Activated naive CD8-positive, alpha-beta T cell treated with anti-CD3 and anti-CD28 coated beads, Interleukin-2, amount 10 ng/mL, durations not matched to agents 7 days and 5 days (primary cell): Measurements from ENCODE around the gene EPG5. TPM values are rescaled to one million over a fixed set of nuclear protein-coding genes. Genes with fewer than 3 reads are reported as not detected.
A peak's percentile ranks its signal among the peaks of the same experiment; 100 is the strongest.

Experiments used
- ATAC-seq: fragments of 150-1000 bp; cut with Tn5 transposase; one replicate; pipeline ENCODE4 v1.10.0; 2021; ENCODE audit warnings: low read depth, moderate library complexity
- POLR2A ChIA-PET: fragments of 350-600 bp; sonication (Branson Sonifier 250); formaldehyde crosslinking; loops from one replicate; lab custom pipeline; 2021; ENCODE audit warnings: antibody characterized with exemption; lab: Charles Lee
- DNase-seq: peaks from one replicate; pipeline ENCODE4 v3.0.0; 2021
- H3K27ac Mint-ChIP-seq: one replicate; pipeline ENCODE4 v1.8.0; 2022; ENCODE audit warnings: mild to moderate bottlenecking, mixed read lengths
- H3K27me3 Mint-ChIP-seq: one replicate; pipeline ENCODE4 v1.8.0; 2022; ENCODE audit warnings: mild to moderate bottlenecking, moderate library complexity, mixed read lengths
- H3K36me3 Mint-ChIP-seq: one replicate; pipeline ENCODE4 v1.8.0; 2021; ENCODE audit warnings: mild to moderate bottlenecking, mixed read lengths
- H3K4me1 Mint-ChIP-seq: one replicate; pipeline ENCODE4 v1.8.0; 2021; ENCODE audit warnings: mixed read lengths
- H3K4me3 Mint-ChIP-seq: one replicate; pipeline ENCODE4 v1.8.0; 2022; ENCODE audit warnings: mild to moderate bottlenecking, moderate library complexity, mixed read lengths
- H3K9me3 Mint-ChIP-seq: one replicate; pipeline ENCODE4 v1.8.0; 2021; ENCODE audit warnings: mixed read lengths
- total RNA-seq, 2 experiments: library from RNA; stranded (reverse); gene quantifications; one replicate each; pipeline ENCODE4 v1.2.3, GENCODE V29; 2021

The EPG5 gene
- total RNA-seq, 2 experiments from 2014 or later: 30.3 to 33.5 TPM

- Mint-ChIP-seq H3K4me1 (no peaks in the 10 kb centered on the region), H3K9me3 (no peaks in the 10 kb centered on the region), H3K36me3 (peaks cover 16% of the 10 kb centered on the region), H3K27ac (no peak overlapping the region), H3K4me3 (no peak overlapping the region), H3K27me3 (no peaks in the 10 kb centered on the region)
- POLR2A ChIA-PET: no interaction called here
- no peak for DNase-seq
- ATAC-seq: no peak
Measured at GRCh38 chr18:45930963-45931362, 36.2 kb downstream of the EPG5 start.

- Mint-ChIP-seq H3K36me3 (peaks cover 28% of the 10 kb centered on the region), H3K27ac (no peak overlapping the region), H3K4me1 (peaks cover 3% of the 10 kb centered on the region), H3K27me3 (no peaks in the 10 kb centered on the region), H3K4me3 (no peak overlapping the region), H3K9me3 (no peaks in the 10 kb centered on the region)
- DNase-seq (no peak), ATAC-seq (no peak)
- POLR2A ChIA-PET: no interaction called here
Measured at GRCh38 chr18:45926691-45927090, 40.4 kb downstream of the EPG5 start.

- no peak overlapping the region for H3K4me3 Mint-ChIP-seq
- no peak overlapping the region for H3K27ac Mint-ChIP-seq
- no peak for ATAC-seq
- no peak for DNase-seq
- POLR2A ChIA-PET: no interaction called here
- no peaks in the 10 kb centered on the region for H3K9me3 Mint-ChIP-seq
- H3K27me3 Mint-ChIP-seq: no peaks in the 10 kb centered on the region
- peaks cover 3% of the 10 kb centered on the region for H3K4me1 Mint-ChIP-seq
- H3K36me3 Mint-ChIP-seq: peaks cover 28% of the 10 kb centered on the region
Measured at GRCh38 chr18:45926085-45926484, 41.0 kb downstream of the EPG5 start.

GRCh38 chr18:45923138-45923537 lies 44.0 kb downstream of the EPG5 start:
- H3K9me3 Mint-ChIP-seq: no peaks in the 10 kb centered on the region
- peaks cover 12% of the 10 kb centered on the region for H3K4me1 Mint-ChIP-seq
- H3K27ac Mint-ChIP-seq: no peak overlapping the region
- H3K27me3 Mint-ChIP-seq: no peaks in the 10 kb centered on the region
- POLR2A ChIA-PET: no interaction called here
- H3K4me3 Mint-ChIP-seq: no peak overlapping the region
- DNase-seq (no peak), ATAC-seq (no peak)
- peaks cover 28% of the 10 kb centered on the region for H3K36me3 Mint-ChIP-seq

- Mint-ChIP-seq H3K27me3 (no peaks in the 10 kb centered on the region), H3K9me3 (no peaks in the 10 kb centered on the region), H3K4me3 (no peak overlapping the region), H3K27ac (no peak overlapping the region), H3K36me3 (peaks cover 24% of the 10 kb centered on the region), H3K4me1 (peaks cover 13% of the 10 kb centered on the region)
- ATAC-seq: no peak
- DNase-seq: no peak
- POLR2A ChIA-PET: interaction anchor here (1.2 kb wide), 1 partner anchor 152 kb away, joined by 3 read pairs; the partner anchor contains the start of gene PSTPIP2
Measured at GRCh38 chr18:45920367-45920766, 46.8 kb downstream of the EPG5 start.

- Mint-ChIP-seq H3K9me3 (no peaks in the 10 kb centered on the region), H3K4me1 (peaks cover 10% of the 10 kb centered on the region), H3K27ac (no peak overlapping the region), H3K4me3 (no peak overlapping the region), H3K36me3 (peaks cover 21% of the 10 kb centered on the region), H3K27me3 (no peaks in the 10 kb centered on the region)
- POLR2A ChIA-PET: interaction anchor here (1.1 kb wide), 1 partner anchor 227 kb away, joined by 3 read pairs; no protein-coding TSS in a partner anchor
- DNase-seq: no peak
- no peak for ATAC-seq
Measured at GRCh38 chr18:45916302-45916701, 50.8 kb downstream of the EPG5 start.

- ATAC-seq (no peak), DNase-seq (no peak)
- Mint-ChIP-seq H3K9me3 (no peaks in the 10 kb centered on the region), H3K27me3 (no peaks in the 10 kb centered on the region), H3K36me3 (peaks cover 17% of the 10 kb centered on the region), H3K27ac (no peak overlapping the region), H3K4me3 (no peak overlapping the region), H3K4me1 (peaks cover 2% of the 10 kb centered on the region)
- POLR2A ChIA-PET: no interaction called here
Measured at GRCh38 chr18:45913276-45913675, 53.9 kb downstream of the EPG5 start.

GRCh38 chr18:45910405-45911023 lies 56.6 kb downstream of the EPG5 start:
- POLR2A ChIA-PET: interaction anchor here (0.5 kb wide), 2 partner anchors 246 to 253 kb away, joined by 3 to 4 read pairs; no protein-coding TSS in a partner anchor
- no peaks in the 10 kb centered on the region for H3K9me3 Mint-ChIP-seq
- peaks cover 2% of the 10 kb centered on the region for H3K4me1 Mint-ChIP-seq
- no peak overlapping the region for H3K4me3 Mint-ChIP-seq
- peak; percentile 78 for ATAC-seq
- peak; percentile 65 for DNase-seq
- H3K27ac Mint-ChIP-seq: no peak overlapping the region
- no peaks in the 10 kb centered on the region for H3K27me3 Mint-ChIP-seq
- H3K36me3 Mint-ChIP-seq: peaks cover 21% of the 10 kb centered on the region

- Mint-ChIP-seq H3K4me3 (no peak overlapping the region), H3K27me3 (no peaks in the 10 kb centered on the region), H3K9me3 (no peaks in the 10 kb centered on the region), H3K36me3 (peaks cover 23% of the 10 kb centered on the region), H3K4me1 (no peaks in the 10 kb centered on the region), H3K27ac (no peak overlapping the region)
- no peak for ATAC-seq
- POLR2A ChIA-PET: no interaction called here
- no peak for DNase-seq
Measured at GRCh38 chr18:45901654-45902210, 65.4 kb downstream of the EPG5 start.

- Mint-ChIP-seq H3K36me3 (peaks cover 20% of the 10 kb centered on the region), H3K4me1 (peaks cover 2% of the 10 kb centered on the region), H3K9me3 (no peaks in the 10 kb centered on the region), H3K27me3 (no peaks in the 10 kb centered on the region), H3K4me3 (no peak overlapping the region), H3K27ac (no peak overlapping the region)
- no peak for DNase-seq
- no peak for ATAC-seq
- POLR2A ChIA-PET: no interaction called here
Measured at GRCh38 chr18:45900623-45901022, 66.5 kb downstream of the EPG5 start.

- H3K4me3 Mint-ChIP-seq: no peak overlapping the region
- POLR2A ChIA-PET: no interaction called here
- no peaks in the 10 kb centered on the region for H3K9me3 Mint-ChIP-seq
- DNase-seq: no peak
- no peaks in the 10 kb centered on the region for H3K27me3 Mint-ChIP-seq
- peaks cover 5% of the 10 kb centered on the region for H3K4me1 Mint-ChIP-seq
- H3K36me3 Mint-ChIP-seq: peaks cover 26% of the 10 kb centered on the region
- no peak overlapping the region for H3K27ac Mint-ChIP-seq
- no peak for ATAC-seq
Measured at GRCh38 chr18:45896991-45897390, 70.1 kb downstream of the EPG5 start.

GRCh38 chr18:45896452-45896851 lies 70.7 kb downstream of the EPG5 start:
- no peak for DNase-seq
- no peaks in the 10 kb centered on the region for H3K27me3 Mint-ChIP-seq
- H3K4me3 Mint-ChIP-seq: no peak overlapping the region
- POLR2A ChIA-PET: no interaction called here
- no peaks in the 10 kb centered on the region for H3K9me3 Mint-ChIP-seq
- H3K27ac Mint-ChIP-seq: no peak overlapping the region
- peaks cover 25% of the 10 kb centered on the region for H3K36me3 Mint-ChIP-seq
- H3K4me1 Mint-ChIP-seq: peaks cover 5% of the 10 kb centered on the region
- ATAC-seq: no peak

GRCh38 chr18:45895339-45895738 lies 71.8 kb downstream of the EPG5 start:
- Mint-ChIP-seq H3K9me3 (no peaks in the 10 kb centered on the region), H3K36me3 (peaks cover 22% of the 10 kb centered on the region), H3K27ac (no peak overlapping the region), H3K27me3 (no peaks in the 10 kb centered on the region), H3K4me3 (no peak overlapping the region), H3K4me1 (peaks cover 5% of the 10 kb centered on the region)
- ATAC-seq (no peak), DNase-seq (no peak)
- POLR2A ChIA-PET: no interaction called here

- no peak overlapping the region for H3K27ac Mint-ChIP-seq
- H3K9me3 Mint-ChIP-seq: no peaks in the 10 kb centered on the region
- POLR2A ChIA-PET: no interaction called here
- no peaks in the 10 kb centered on the region for H3K27me3 Mint-ChIP-seq
- H3K4me3 Mint-ChIP-seq: no peak overlapping the region
- H3K4me1 Mint-ChIP-seq: peaks cover 5% of the 10 kb centered on the region
- DNase-seq (no peak), ATAC-seq (no peak)
- peaks cover 21% of the 10 kb centered on the region for H3K36me3 Mint-ChIP-seq
Measured at GRCh38 chr18:45894818-45895217, 72.3 kb downstream of the EPG5 start.
